Vagina (tissue), 2 donors: Measurements from ENCODE around the gene MIAT. TPM values are rescaled to one million over a fixed set of nuclear protein-coding genes. Genes with fewer than 3 reads are reported as not detected.

Experiments
- DNase-seq, 2 donors: peaks; one replicate each; pipeline ENCODE4 v3.0.0-alpha.2; 2017; ENCODE audit errors: extremely low spot score in 2 of 2
- H3K27ac ChIP-seq: fragments of 200-600 bp; sonication (generic); one replicate; pipeline ENCODE4 v1.5.1; 2019
- H3K27me3 ChIP-seq: fragments of 200-600 bp; sonication (generic); one replicate; pipeline ENCODE4 v1.5.1; 2019
- H3K36me3 ChIP-seq, 2 donors: fragments of 200-600 bp; sonication (generic); one replicate each; pipeline ENCODE4 v1.5.1; 2017 to 2019
- H3K4me1 ChIP-seq: fragments of 200-600 bp; sonication (generic); one replicate; pipeline ENCODE4 v1.5.1; 2019
- H3K4me3 ChIP-seq, 2 donors: fragments of 200-600 bp; sonication (generic); 1 replicate in 1 of 2; 2 replicates in 1 of 2; pipeline ENCODE4 v1.5.1; 2016 to 2019
- H3K9me3 ChIP-seq: fragments of 200-600 bp; sonication (generic); one replicate; pipeline ENCODE4 v1.5.1; 2019
- CTCF ChIP-seq, 3 experiments: fragments of 450-650 bp in 2 of 3; fragments of 200-600 bp in 1 of 3; sonication (generic) in 1 of 3; IDR thresholded peaks; one replicate each; pipeline ENCODE4 v1.5.1; 2017 to 2019; ENCODE audit warnings: antibody characterized with exemption in 3 of 3, mild to moderate bottlenecking in 2 of 3, moderate library complexity in 2 of 3
- POLR2A ChIP-seq, 2 donors: fragments of 450-650 bp; IDR thresholded peaks; one replicate each; pipeline ENCODE4 v1.6.1; 2017; ENCODE audit warnings: antibody characterized with exemption in 2 of 2, mild to moderate bottlenecking in 2 of 2, moderate library complexity in 2 of 2
- POLR2AphosphoS5 ChIP-seq, 2 donors: sonication (generic); formaldehyde crosslinking; IDR thresholded peaks; one replicate each; pipeline ENCODE4 v1.9.0; 2017; ENCODE audit warnings: antibody characterized with exemption in 2 of 2, mild to moderate bottlenecking in 2 of 2, low read depth in 1 of 2; ENCODE audit not compliant: insufficient read depth in 1 of 2
- intact Hi-C: fragments of 100-400 bp; cut with DNase I; formaldehyde crosslinking; loops from one replicate; pipeline ENCODE4 v1.15.1; 2023
- total RNA-seq: library from RNA; depleted of rRNA; stranded (reverse); fragments of >200 nt; gene quantifications from one replicate; pipeline ENCODE4 v1.2.3, GENCODE V29; 2016

MIAT gene
- total RNA-seq, 1 donor from 2014 or later, result 2.7 TPM

- Histone ChIP-seq H3K27ac (no peak overlapping the region), H3K4me1 (peaks cover 4% of the 10 kb centered on the region), H3K4me3 (no peak overlapping the region), H3K27me3 (no peaks in the 10 kb centered on the region), H3K36me3 (peaks cover 0 to 15% of the 10 kb centered on the region in 2 donors), H3K9me3 (no peaks in the 10 kb centered on the region)
- intact Hi-C loops, result no loop called here
- DNase-seq, result no peak
- TF ChIP-seq POLR2A (IDR thresholded peaks at IDR 0.05), result no peak
- no peak for TF ChIP-seq POLR2AphosphoS5 (IDR thresholded peaks at IDR 0.05; ENCODE audit: insufficient read depth in 1 of 2, low read depth in 1 of 2)
- TF ChIP-seq CTCF (IDR thresholded peaks at IDR 0.05), result no peak
Measured at GRCh38 chr22:26680485-26680884, 23.1 kb downstream of the MIAT start.

- H3K4me3 ChIP-seq, result no peak overlapping the region
- TF ChIP-seq POLR2AphosphoS5 (IDR thresholded peaks at IDR 0.05; ENCODE audit: insufficient read depth in 1 of 2, low read depth in 1 of 2) (no peak), CTCF (IDR thresholded peaks at IDR 0.05) (no peak), POLR2A (IDR thresholded peaks at IDR 0.05) (no peak)
- H3K9me3 ChIP-seq, result no peaks in the 10 kb centered on the region
- H3K27ac ChIP-seq, result no peak overlapping the region
- H3K36me3 ChIP-seq, result peaks cover 0 to 15% of the 10 kb centered on the region in 2 donors
- H3K4me1 ChIP-seq, result peaks cover 4% of the 10 kb centered on the region
- intact Hi-C loops, result no loop called here
- DNase-seq, result no peak
- no peaks in the 10 kb centered on the region for H3K27me3 ChIP-seq
Measured at GRCh38 chr22:26681395-26681821, 24.0 kb downstream of the MIAT start.

GRCh38 chr22:26684168-26684567 is 26.8 kb downstream of the MIAT start:
- Histone ChIP-seq H3K27me3 (no peaks in the 10 kb centered on the region), H3K4me3 (no peak overlapping the region), H3K4me1 (peaks cover 4% of the 10 kb centered on the region), H3K36me3 (peaks cover 0 to 15% of the 10 kb centered on the region in 2 donors), H3K27ac (no peak overlapping the region), H3K9me3 (no peaks in the 10 kb centered on the region)
- intact Hi-C loops, result no loop called here
- DNase-seq, result no peak
- no peak for TF ChIP-seq POLR2A (IDR thresholded peaks at IDR 0.05)

GRCh38 chr22:26685601-26686000 is 28.2 kb downstream of the MIAT start:
- H3K4me3 ChIP-seq, result no peak overlapping the region
- no peaks in the 10 kb centered on the region for H3K9me3 ChIP-seq
- no peak for TF ChIP-seq POLR2AphosphoS5 (IDR thresholded peaks at IDR 0.05; ENCODE audit: insufficient read depth in 1 of 2, low read depth in 1 of 2)
- no peak for TF ChIP-seq POLR2A (IDR thresholded peaks at IDR 0.05)
- no peak for TF ChIP-seq CTCF (IDR thresholded peaks at IDR 0.05)
- no peaks in the 10 kb centered on the region for H3K27me3 ChIP-seq
- peaks cover 4% of the 10 kb centered on the region for H3K4me1 ChIP-seq
- H3K27ac ChIP-seq, result no peak overlapping the region
- no peak for DNase-seq
- intact Hi-C loops, result no loop called here
- H3K36me3 ChIP-seq, result peaks cover 0 to 15% of the 10 kb centered on the region in 2 donors

- H3K4me1 ChIP-seq, result no peaks in the 10 kb centered on the region
- H3K36me3 ChIP-seq, result no peaks in the 10 kb centered on the region
- no peaks in the 10 kb centered on the region for H3K9me3 ChIP-seq
- no peak overlapping the region for H3K27ac ChIP-seq
- no peak for DNase-seq
- no peak overlapping the region for H3K4me3 ChIP-seq
- no peaks in the 10 kb centered on the region for H3K27me3 ChIP-seq
- intact Hi-C loops, result no loop called here
- no peak for TF ChIP-seq POLR2AphosphoS5 (IDR thresholded peaks at IDR 0.05; ENCODE audit: insufficient read depth in 1 of 2, low read depth in 1 of 2)
- no peak for TF ChIP-seq CTCF (IDR thresholded peaks at IDR 0.05)
- no peak for TF ChIP-seq POLR2A (IDR thresholded peaks at IDR 0.05)
Measured at GRCh38 chr22:26687439-26687838, 30.1 kb downstream of the MIAT start.
